ENCODE measurements around the gene OR6V1. TPM values are rescaled to one million over a fixed set of nuclear protein-coding genes. Genes with fewer than 3 reads are reported as not detected.

The OR6V1 gene
- total and polyA plus RNA-seq, 2 donors from 2014 or later: not detected

DNA sequence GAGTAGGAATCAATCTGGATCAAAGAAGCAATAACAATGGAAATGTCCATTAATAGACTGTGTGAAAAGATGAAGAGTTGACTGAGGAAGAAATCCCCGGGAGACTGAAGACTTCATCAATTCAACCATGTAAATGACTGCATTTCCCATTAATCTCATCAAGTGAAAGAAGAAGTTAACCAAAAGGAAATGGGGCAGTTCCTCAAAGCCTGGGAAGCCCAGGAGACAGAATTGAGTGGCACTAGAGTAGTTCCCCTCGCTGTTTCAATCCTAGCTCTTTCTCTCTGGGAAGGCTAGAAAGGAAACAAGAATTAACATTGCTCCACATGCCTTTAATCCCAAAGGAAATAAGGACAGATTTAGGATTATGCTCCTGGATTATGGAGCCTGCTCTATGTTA is 4.8 kb upstream of the OR6V1 start:
- Histone ChIP-seq H3K4me1 (ENCODE audit: control insufficient read depth in 2 of 3, insufficient read depth in 2 of 3, low read depth in 1 of 3, low read length in 3 of 3) (no peaks in the 10 kb centered on the region), H3K27me3 (ENCODE audit: control insufficient read depth, insufficient read depth, low read length) (no peaks in the 10 kb centered on the region), H3K27ac (ENCODE audit: low read depth in 2 of 2, low read length in 2 of 2) (no peak overlapping the region), H3K9me3 (ENCODE audit: control insufficient read depth in 2 of 3, insufficient read depth in 1 of 3, low read length in 3 of 3) (no peaks in the 10 kb centered on the region), H3K36me3 (ENCODE audit: control insufficient read depth in 2 of 3, insufficient read depth in 3 of 3, low read length in 3 of 3) (no peaks in the 10 kb centered on the region), H3K9ac (ENCODE audit: low read length in 3 of 3) (no peak overlapping the region), H3K4me3 (ENCODE audit: low read length in 3 of 3) (no peak overlapping the region)
- no peak for FAIRE-seq
- no peak for DNase-seq
- intact Hi-C loops (cut with DNase I): no loop called here
- TF ChIP-seq, protein P1, sequence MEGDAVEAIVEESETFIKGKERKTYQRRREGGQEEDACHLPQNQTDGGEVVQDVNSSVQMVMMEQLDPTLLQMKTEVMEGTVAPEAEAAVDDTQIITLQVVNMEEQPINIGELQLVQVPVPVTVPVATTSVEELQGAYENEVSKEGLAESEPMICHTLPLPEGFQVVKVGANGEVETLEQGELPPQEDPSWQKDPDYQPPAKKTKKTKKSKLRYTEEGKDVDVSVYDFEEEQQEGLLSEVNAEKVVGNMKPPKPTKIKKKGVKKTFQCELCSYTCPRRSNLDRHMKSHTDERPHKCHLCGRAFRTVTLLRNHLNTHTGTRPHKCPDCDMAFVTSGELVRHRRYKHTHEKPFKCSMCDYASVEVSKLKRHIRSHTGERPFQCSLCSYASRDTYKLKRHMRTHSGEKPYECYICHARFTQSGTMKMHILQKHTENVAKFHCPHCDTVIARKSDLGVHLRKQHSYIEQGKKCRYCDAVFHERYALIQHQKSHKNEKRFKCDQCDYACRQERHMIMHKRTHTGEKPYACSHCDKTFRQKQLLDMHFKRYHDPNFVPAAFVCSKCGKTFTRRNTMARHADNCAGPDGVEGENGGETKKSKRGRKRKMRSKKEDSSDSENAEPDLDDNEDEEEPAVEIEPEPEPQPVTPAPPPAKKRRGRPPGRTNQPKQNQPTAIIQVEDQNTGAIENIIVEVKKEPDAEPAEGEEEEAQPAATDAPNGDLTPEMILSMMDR (IDR thresholded peaks at IDR 0.05; ENCODE audit: borderline replicate concordance, extremely low read depth, insufficient read depth): no peak

DNA sequence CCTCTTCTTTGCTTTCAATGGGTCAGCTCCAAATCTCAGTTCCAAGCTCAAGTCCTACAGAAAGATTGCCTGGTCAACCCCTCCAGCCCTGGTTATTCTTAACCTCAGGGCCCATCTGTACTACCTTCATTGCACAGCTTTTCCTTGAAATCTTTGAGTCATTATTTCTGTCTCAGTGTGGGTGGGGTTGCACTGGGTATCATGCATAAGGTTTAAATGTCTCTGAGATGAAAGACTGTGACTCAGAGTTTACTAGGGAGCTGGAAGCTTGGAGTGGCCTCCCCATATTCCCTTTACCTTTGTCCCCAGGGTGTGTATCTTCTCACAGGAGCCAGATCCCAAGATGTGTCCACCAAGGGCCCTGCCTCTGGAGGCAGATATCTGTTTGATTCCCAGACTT is 3.3 kb upstream of the OR6V1 start:
- Histone ChIP-seq H3K9me3 (ENCODE audit: control insufficient read depth in 2 of 3, insufficient read depth in 1 of 3, low read length in 3 of 3) (no peaks in the 10 kb centered on the region), H3K36me3 (ENCODE audit: control insufficient read depth in 2 of 3, insufficient read depth in 3 of 3, low read length in 3 of 3) (no peaks in the 10 kb centered on the region), H3K4me3 (ENCODE audit: low read length in 3 of 3) (no peak overlapping the region), H3K4me1 (ENCODE audit: control insufficient read depth in 2 of 3, insufficient read depth in 2 of 3, low read depth in 1 of 3, low read length in 3 of 3) (no peaks in the 10 kb centered on the region), H3K27ac (ENCODE audit: low read depth in 2 of 2, low read length in 2 of 2) (no peak overlapping the region), H3K27me3 (ENCODE audit: control insufficient read depth, insufficient read depth, low read length) (no peaks in the 10 kb centered on the region), H3K9ac (ENCODE audit: low read length in 3 of 3) (no peak overlapping the region)
- TF ChIP-seq, protein P1 (IDR thresholded peaks at IDR 0.05; ENCODE audit: borderline replicate concordance, extremely low read depth, insufficient read depth): no peak
- intact Hi-C loops (cut with DNase I): no loop called here
- DNase-seq (no peak), FAIRE-seq (no peak)

DNA sequence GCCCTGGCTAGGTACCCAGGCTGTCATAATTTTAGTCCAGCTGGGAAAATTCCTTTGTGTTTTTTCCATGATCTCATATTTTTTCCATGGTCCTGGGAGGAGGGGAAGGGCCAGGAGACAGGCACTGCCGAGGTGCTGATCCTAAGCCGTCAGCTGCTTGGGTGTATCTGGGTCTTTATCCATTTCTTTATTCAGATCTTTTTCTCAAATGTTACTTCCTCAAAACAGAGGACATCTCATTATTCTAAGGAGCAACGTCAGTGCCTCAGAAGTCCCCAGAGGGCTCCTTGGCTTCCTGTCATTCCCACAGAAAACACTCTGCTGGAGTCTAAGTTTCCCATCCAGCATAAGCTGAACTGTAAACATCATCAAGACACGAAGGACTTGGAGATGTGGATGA is 2.8 kb upstream of the OR6V1 start:
- TF ChIP-seq, protein P1 (IDR thresholded peaks at IDR 0.05; ENCODE audit: borderline replicate concordance, extremely low read depth, insufficient read depth): no peak
- Histone ChIP-seq H3K9ac (ENCODE audit: low read length in 3 of 3) (no peak overlapping the region), H3K4me1 (ENCODE audit: control insufficient read depth in 2 of 3, insufficient read depth in 2 of 3, low read depth in 1 of 3, low read length in 3 of 3) (no peaks in the 10 kb centered on the region), H3K27ac (ENCODE audit: low read depth in 2 of 2, low read length in 2 of 2) (peak overlapping the region in 1 of 2 donors; percentile 47), H3K9me3 (ENCODE audit: control insufficient read depth in 2 of 3, insufficient read depth in 1 of 3, low read length in 3 of 3) (no peaks in the 10 kb centered on the region), H3K4me3 (ENCODE audit: low read length in 3 of 3) (no peak overlapping the region), H3K36me3 (ENCODE audit: control insufficient read depth in 2 of 3, insufficient read depth in 3 of 3, low read length in 3 of 3) (no peaks in the 10 kb centered on the region), H3K27me3 (ENCODE audit: control insufficient read depth, insufficient read depth, low read length) (no peaks in the 10 kb centered on the region)
- no peak for FAIRE-seq
- intact Hi-C loops (cut with DNase I): no loop called here
- no peak for DNase-seq

DNA sequence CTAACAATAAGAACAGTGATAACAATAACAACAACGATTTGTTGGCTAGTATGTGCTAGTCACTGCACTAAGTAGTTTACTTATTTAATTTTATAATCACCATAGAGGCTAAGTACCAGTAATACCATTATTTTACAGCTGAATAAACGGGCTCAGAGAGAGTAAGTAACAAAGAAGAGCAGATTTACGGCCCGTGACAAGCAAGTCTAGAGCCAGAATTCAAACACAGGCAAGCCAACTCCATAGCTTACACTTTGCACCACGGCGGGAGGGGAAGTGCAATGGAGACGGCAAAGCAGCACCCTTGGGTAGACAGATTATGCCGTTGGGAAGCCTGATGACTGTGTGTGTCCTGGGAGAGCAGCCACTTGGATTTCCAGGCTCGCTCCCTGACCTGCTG is 1.2 kb upstream of the OR6V1 start:
- Histone ChIP-seq H3K9me3 (ENCODE audit: control insufficient read depth in 2 of 3, insufficient read depth in 1 of 3, low read length in 3 of 3) (no peaks in the 10 kb centered on the region), H3K27me3 (ENCODE audit: control insufficient read depth, insufficient read depth, low read length) (no peaks in the 10 kb centered on the region), H3K36me3 (ENCODE audit: control insufficient read depth in 2 of 3, insufficient read depth in 3 of 3, low read length in 3 of 3) (no peaks in the 10 kb centered on the region), H3K9ac (ENCODE audit: low read length in 3 of 3) (no peak overlapping the region), H3K4me1 (ENCODE audit: control insufficient read depth in 2 of 3, insufficient read depth in 2 of 3, low read depth in 1 of 3, low read length in 3 of 3) (no peaks in the 10 kb centered on the region), H3K4me3 (ENCODE audit: low read length in 3 of 3) (no peak overlapping the region), H3K27ac (ENCODE audit: low read depth in 2 of 2, low read length in 2 of 2) (no peak overlapping the region)
- no peak for FAIRE-seq
- peak in 3 of 5 donors; percentile 19 to 63 (median 60) for DNase-seq
- TF ChIP-seq, protein P1 (IDR thresholded peaks at IDR 0.05; ENCODE audit: borderline replicate concordance, extremely low read depth, insufficient read depth): no peak
- intact Hi-C loops (cut with DNase I): no loop called here
